Neural cell (in vitro differentiated cells): ENCODE results near the gene ANAPC7. TPM values are rescaled to one million over a fixed set of nuclear protein-coding genes. Genes with fewer than 3 reads are reported as not detected.

Experiments used
- H2AFZ ChIP-seq: fragments of 200-600, 300-800 bp; sonication (generic), shearing (Covaris generic); 2 replicates; pipeline ENCODE4 v1.6.0; 2014; ENCODE audit warnings: low read depth, mild to moderate bottlenecking, antibody characterized with exemption, low read length, moderate library complexity
- H3F3A ChIP-seq: fragments of 200-600 bp; shearing (Covaris generic); 2 replicates; pipeline ENCODE4 v1.6.1; 2016; ENCODE audit warnings: mild to moderate bottlenecking, moderate library complexity, mixed read lengths, antibody characterized with exemption, low read length; ENCODE audit not compliant: insufficient read depth, poor library complexity, severe bottlenecking
- H3K27ac ChIP-seq: fragments of 200-600, 300-800 bp; sonication (generic), shearing (Covaris generic); 2 replicates; pipeline ENCODE4 v1.5.1; 2014; ENCODE audit warnings: mild to moderate bottlenecking, low read length, moderate library complexity
- H3K27me3 ChIP-seq: fragments of 300-800, 200-600 bp; sonication (generic), shearing (Covaris generic); 2 replicates; pipeline ENCODE4 v1.6.0; 2014; ENCODE audit warnings: mild to moderate bottlenecking, low read depth, low read length, moderate library complexity; ENCODE audit not compliant: insufficient read depth
- H3K36me3 ChIP-seq: fragments of 300-800, 200-600 bp; sonication (generic), shearing (Covaris generic); 2 replicates; pipeline ENCODE4 v1.5.1; 2014; ENCODE audit warnings: mild to moderate bottlenecking, antibody characterized with exemption, low read length, moderate library complexity; ENCODE audit not compliant: insufficient read depth
- H3K4me2 ChIP-seq: fragments of 300-800, 200-600 bp; sonication (generic), shearing (Covaris generic); 2 replicates; pipeline ENCODE4 v1.6.0; 2014; ENCODE audit warnings: mild to moderate bottlenecking, low read length
- H3K4me3 ChIP-seq: fragments of 300-800, 200-600 bp; sonication (generic), shearing (Covaris generic); 2 replicates; pipeline ENCODE4 v1.5.1; 2014; ENCODE audit warnings: mild to moderate bottlenecking, low read length, moderate library complexity
- H3K79me2 ChIP-seq: fragments of 200-600 bp; shearing (Covaris generic); replicated peaks from 2 replicates; pipeline ENCODE4 v1.6.0; 2014; ENCODE audit warnings: mild to moderate bottlenecking, low read length, moderate library complexity; ENCODE audit not compliant: insufficient read depth
- H3K9ac ChIP-seq: fragments of 300-800, 200-600 bp; sonication (generic), shearing (Covaris generic); 2 replicates; pipeline ENCODE4 v1.6.1; 2016; ENCODE audit warnings: mild to moderate bottlenecking, low read length, mixed read lengths
- H3K9me2 ChIP-seq: fragments of 200-600 bp; shearing (Covaris generic); 2 replicates; pipeline ENCODE4 v1.6.1; 2016; ENCODE audit warnings: mild to moderate bottlenecking, low read length, mixed read lengths; ENCODE audit not compliant: insufficient read depth
- H3K9me3 ChIP-seq: fragments of 200-600, 300-800 bp; sonication (generic), shearing (Covaris generic); 2 replicates; pipeline ENCODE4 v1.6.1; 2016; ENCODE audit warnings: mild to moderate bottlenecking, mixed run types, low read length, moderate library complexity, mixed read lengths
- H4K20me1 ChIP-seq: fragments of 200-600 bp; shearing (Covaris generic); 2 replicates; pipeline ENCODE4 v1.6.1; 2016; ENCODE audit warnings: mild to moderate bottlenecking, mixed run types; ENCODE audit not compliant: insufficient read depth
- CTCF ChIP-seq: fragments of 450-650 bp; IDR thresholded peaks from 2 replicates; pipeline ENCODE4 v1.5.1; 2014; ENCODE audit warnings: antibody characterized with exemption, mild to moderate bottlenecking, moderate library complexity; ENCODE audit not compliant: poor library complexity, severe bottlenecking
- EP300 ChIP-seq: fragments of 450-650 bp; conservative IDR thresholded peaks from 2 replicates; pipeline ENCODE4 v1.6.1; 2014; ENCODE audit warnings: antibody characterized with exemption, mild to moderate bottlenecking, moderate library complexity; ENCODE audit not compliant: poor library complexity, severe bottlenecking
- EZH2 ChIP-seq: fragments of 200-600, 300-800 bp; shearing (Covaris generic), sonication (generic); IDR thresholded peaks from 2 replicates; pipeline ENCODE4 v1.6.1; 2014; ENCODE audit warnings: antibody characterized with exemption, low read length, borderline replicate concordance, mild to moderate bottlenecking; ENCODE audit not compliant: insufficient read depth, poor library complexity, severe bottlenecking
- MXI1 ChIP-seq: fragments of 450-650 bp; conservative IDR thresholded peaks from 2 replicates; pipeline ENCODE4 v1.6.1; 2014; ENCODE audit warnings: antibody characterized with exemption, mild to moderate bottlenecking; ENCODE audit not compliant: poor library complexity, severe bottlenecking
- POLR2AphosphoS5 ChIP-seq: IDR thresholded peaks from 2 replicates; pipeline ENCODE4 v1.6.1; 2012
- RAD21 ChIP-seq: fragments of 450-650 bp; conservative IDR thresholded peaks from 2 replicates; pipeline ENCODE4 v1.6.1; 2014; ENCODE audit warnings: antibody characterized with exemption, mild to moderate bottlenecking, moderate library complexity
- REST ChIP-seq: IDR thresholded peaks from 2 replicates; pipeline ENCODE4 v1.6.1; 2012; ENCODE audit warnings: borderline replicate concordance
- SMC3 ChIP-seq: fragments of 450-650 bp; conservative IDR thresholded peaks from 2 replicates; pipeline ENCODE4 v1.6.1; 2014; ENCODE audit warnings: antibody characterized with exemption, mild to moderate bottlenecking, moderate library complexity; ENCODE audit not compliant: poor library complexity
- TAF1 ChIP-seq: IDR thresholded peaks from 2 replicates; pipeline ENCODE4 v1.6.1; 2012; ENCODE audit warnings: low read depth
- polyA plus RNA-seq: library from polyadenylated mRNA; depleted of rRNA; stranded (reverse); fragments of >200 nt; gene quantifications from 2 replicates; pipeline ENCODE4 v1.2.3, GENCODE V29; 2014

ANAPC7 gene
- polyA plus RNA-seq, 1 donor from 2014 or later = 92.8 TPM

- no peak overlapping the region for H2AFZ ChIP-seq
- no peak for TF ChIP-seq POLR2AphosphoS5
- TF ChIP-seq REST = no peak
- no peak for TF ChIP-seq RAD21
- TF ChIP-seq EZH2 = no peak
- TF ChIP-seq EP300 = no peak
- no peak for TF ChIP-seq MXI1
- no peak for TF ChIP-seq CTCF
- no peak for TF ChIP-seq SMC3
- TF ChIP-seq TAF1 = no peak
- H3K36me3 ChIP-seq = peaks cover 6% of the 10 kb centered on the region
- no peaks in the 10 kb centered on the region for H4K20me1 ChIP-seq
- H3K27ac ChIP-seq = no peak overlapping the region
- no peak overlapping the region for H3K4me2 ChIP-seq
- H3F3A ChIP-seq = no peaks in the 10 kb centered on the region
- no peak overlapping the region for H3K9ac ChIP-seq
- no peak overlapping the region for H3K4me3 ChIP-seq
- no peaks in the 10 kb centered on the region for H3K27me3 ChIP-seq
- no peaks in the 10 kb centered on the region for H3K9me3 ChIP-seq
- H3K79me2 ChIP-seq = peaks cover 17% of the 10 kb centered on the region
- no peaks in the 10 kb centered on the region for H3K9me2 ChIP-seq
These were observed 70.3 kb downstream of the ANAPC7 start for GRCh38 chr12:110333201-110333600.

DNA sequence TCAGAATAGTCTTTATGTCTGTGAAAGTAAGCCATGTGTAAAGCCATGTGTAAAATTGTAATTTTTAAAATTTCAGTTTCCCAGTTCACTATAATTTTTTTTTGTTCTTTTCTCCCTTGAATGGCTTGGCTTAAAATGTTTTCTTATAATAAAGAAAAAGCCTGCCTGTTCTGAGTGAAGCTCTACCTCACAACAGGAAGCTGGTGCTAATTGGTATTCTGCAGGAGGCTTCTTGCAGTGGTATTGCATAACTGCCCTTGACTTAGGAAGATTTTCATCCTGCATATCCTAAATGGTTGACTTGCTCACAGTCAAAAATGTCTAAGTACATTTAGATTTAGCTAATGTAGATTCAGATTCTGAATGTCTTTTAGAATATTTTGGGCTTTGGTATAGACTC is 73.0 kb downstream of the ANAPC7 start:
- Histone ChIP-seq H3F3A (no peaks in the 10 kb centered on the region), H3K79me2 (peaks cover 17% of the 10 kb centered on the region), H4K20me1 (no peaks in the 10 kb centered on the region), H3K36me3 (peaks cover 6% of the 10 kb centered on the region), H3K27ac (no peak overlapping the region), H3K4me2 (no peak overlapping the region), H3K9me3 (no peaks in the 10 kb centered on the region), H3K9ac (no peak overlapping the region), H3K27me3 (no peaks in the 10 kb centered on the region), H3K4me3 (no peak overlapping the region), H2AFZ (no peak overlapping the region), H3K9me2 (no peaks in the 10 kb centered on the region)
- TF ChIP-seq MXI1 = no peak

GRCh38 chr12:110330124-110330523 is 73.4 kb downstream of the ANAPC7 start:
- H3K36me3 ChIP-seq = peaks cover 6% of the 10 kb centered on the region

More at GRCh38 chr12:110330124-110330523, 73.4 kb downstream of the ANAPC7 start:
- Histone ChIP-seq H4K20me1 (no peaks in the 10 kb centered on the region), H3K4me3 (no peak overlapping the region), H3K79me2 (peaks cover 17% of the 10 kb centered on the region), H3K9me3 (no peaks in the 10 kb centered on the region), H3K9ac (no peak overlapping the region), H3K27me3 (no peaks in the 10 kb centered on the region), H3F3A (no peaks in the 10 kb centered on the region), H3K9me2 (no peaks in the 10 kb centered on the region), H3K4me2 (no peak overlapping the region), H3K27ac (no peak overlapping the region), H2AFZ (no peak overlapping the region)
- TF ChIP-seq REST = no peak
- TF ChIP-seq TAF1 = no peak
- no peak for TF ChIP-seq CTCF
- TF ChIP-seq EP300 = no peak
- no peak for TF ChIP-seq POLR2AphosphoS5
- TF ChIP-seq EZH2 = no peak
- no peak for TF ChIP-seq RAD21
- TF ChIP-seq MXI1 = no peak
- TF ChIP-seq SMC3 = no peak
